Lower lobe of right lung (tissue), 2 donors: Measurements from ENCODE around the gene MYO1A. TPM values are rescaled to one million over a fixed set of nuclear protein-coding genes. Genes with fewer than 3 reads are reported as not detected.

Source experiments
- ATAC-seq, 2 donors: fragments of 200-7000 bp; cut with Tn5 transposase; one replicate each; pipeline ENCODE4 v1.9.1; 2020 to 2022; ENCODE audit warnings: mild to moderate bottlenecking in 2 of 2, moderate library complexity in 2 of 2
- DNase-seq: peaks from one replicate; pipeline ENCODE4 v3.0.0-alpha.2; 2020
- H3K27ac ChIP-seq: fragments of 200-600 bp; one replicate; pipeline ENCODE4 v1.8.0; 2022
- H3K27me3 ChIP-seq: fragments of 200-600 bp; one replicate; pipeline ENCODE4 v1.8.0; 2022; ENCODE audit warnings: low read depth
- H3K36me3 ChIP-seq: fragments of 200-600 bp; one replicate; pipeline ENCODE4 v1.8.0; 2022; ENCODE audit warnings: mild to moderate bottlenecking
- H3K4me1 ChIP-seq: fragments of 200-600 bp; one replicate; pipeline ENCODE4 v1.8.0; 2022
- H3K4me3 ChIP-seq: fragments of 200-600 bp; one replicate; pipeline ENCODE4 v1.8.0; 2022; ENCODE audit warnings: mild to moderate bottlenecking
- H3K9me3 ChIP-seq: fragments of 200-600 bp; one replicate; pipeline ENCODE4 v1.8.0; 2022
- intact Hi-C: fragments of 100-400 bp; cut with DNase I; formaldehyde crosslinking; loops from one replicate; pipeline ENCODE4 v1.11.0; 2022
- total RNA-seq: library from RNA; stranded (reverse); fragmentation: NEBNext Ultra II Directional; extraction: Animal tissue kit (Norgen Biotek cat#: 25700); gene quantifications from one replicate; pipeline ENCODE4 v1.2.1, GENCODE V29; 2021
- TF ChIP-seq, protein P1 (sequence below): fragments of 200-600 bp; IDR thresholded peaks from one replicate; pipeline ENCODE4 v1.8.0; 2022; ENCODE audit warnings: antibody characterized with exemption, mild to moderate bottlenecking
- donor health status: DM: no; HTN: yes; CAD: no; lungs with severe emphysema.

MYO1A gene
- total RNA-seq, 1 donor from 2014 or later, result 2.9 TPM

DNA sequence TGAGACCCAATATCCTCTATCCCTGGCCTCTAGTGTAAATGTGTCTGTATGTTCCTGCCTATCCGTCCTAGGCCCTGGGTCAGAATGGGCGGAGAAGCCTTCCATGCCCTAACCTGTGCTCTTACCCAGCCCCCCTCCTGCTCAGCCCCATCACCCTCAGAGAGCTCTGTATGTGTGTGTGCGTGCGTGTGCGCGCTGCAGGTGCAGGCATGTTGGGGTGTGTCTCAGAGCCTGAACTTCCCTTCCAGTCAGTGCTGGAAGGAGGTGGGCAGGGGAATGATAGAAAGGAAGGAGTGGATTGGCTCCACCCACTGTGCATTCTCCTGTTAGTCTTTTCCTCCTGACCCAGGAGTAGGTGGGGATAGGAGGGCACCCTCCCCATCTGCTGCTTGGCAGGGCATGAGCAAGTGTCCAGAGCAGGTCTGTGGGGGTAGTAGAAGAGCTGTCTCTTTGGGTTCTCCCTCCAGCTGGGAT is 46.2 kb upstream of the MYO1A start:
- intact Hi-C loops, result no loop called here
- TF ChIP-seq, protein P1, sequence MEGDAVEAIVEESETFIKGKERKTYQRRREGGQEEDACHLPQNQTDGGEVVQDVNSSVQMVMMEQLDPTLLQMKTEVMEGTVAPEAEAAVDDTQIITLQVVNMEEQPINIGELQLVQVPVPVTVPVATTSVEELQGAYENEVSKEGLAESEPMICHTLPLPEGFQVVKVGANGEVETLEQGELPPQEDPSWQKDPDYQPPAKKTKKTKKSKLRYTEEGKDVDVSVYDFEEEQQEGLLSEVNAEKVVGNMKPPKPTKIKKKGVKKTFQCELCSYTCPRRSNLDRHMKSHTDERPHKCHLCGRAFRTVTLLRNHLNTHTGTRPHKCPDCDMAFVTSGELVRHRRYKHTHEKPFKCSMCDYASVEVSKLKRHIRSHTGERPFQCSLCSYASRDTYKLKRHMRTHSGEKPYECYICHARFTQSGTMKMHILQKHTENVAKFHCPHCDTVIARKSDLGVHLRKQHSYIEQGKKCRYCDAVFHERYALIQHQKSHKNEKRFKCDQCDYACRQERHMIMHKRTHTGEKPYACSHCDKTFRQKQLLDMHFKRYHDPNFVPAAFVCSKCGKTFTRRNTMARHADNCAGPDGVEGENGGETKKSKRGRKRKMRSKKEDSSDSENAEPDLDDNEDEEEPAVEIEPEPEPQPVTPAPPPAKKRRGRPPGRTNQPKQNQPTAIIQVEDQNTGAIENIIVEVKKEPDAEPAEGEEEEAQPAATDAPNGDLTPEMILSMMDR, result no peak
- Histone ChIP-seq H3K27ac (peak overlapping the region; percentile 36), H3K9me3 (no peaks in the 10 kb centered on the region), H3K27me3 (no peaks in the 10 kb centered on the region), H3K36me3 (peaks cover 97% of the 10 kb centered on the region), H3K4me1 (peaks cover 36% of the 10 kb centered on the region), H3K4me3 (no peak overlapping the region)
- DNase-seq (no peak), ATAC-seq (peak in 1 of 2 donors; percentile 49)

DNA sequence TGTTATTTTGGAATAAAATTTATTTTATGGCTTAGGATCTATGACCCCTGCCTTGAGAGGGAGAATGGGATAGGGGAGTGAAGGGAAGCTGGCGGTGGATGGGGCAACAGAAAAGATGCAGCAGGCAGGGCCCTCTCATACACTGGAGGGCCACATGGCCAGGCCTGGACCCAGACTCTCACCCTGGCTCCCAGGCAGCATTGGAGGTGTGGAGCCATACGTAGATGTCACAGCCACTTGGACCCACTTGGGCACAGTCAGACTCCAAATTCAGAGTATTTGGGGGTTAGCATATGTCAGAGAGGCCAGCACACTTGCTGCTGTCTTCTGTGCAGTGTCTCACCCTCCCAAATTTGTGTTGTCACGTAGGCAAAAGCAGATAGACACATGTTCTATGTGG is 45.5 kb upstream of the MYO1A start:
- H3K4me1 ChIP-seq, result peaks cover 43% of the 10 kb centered on the region
- H3K36me3 ChIP-seq, result peaks cover 95% of the 10 kb centered on the region

DNA sequence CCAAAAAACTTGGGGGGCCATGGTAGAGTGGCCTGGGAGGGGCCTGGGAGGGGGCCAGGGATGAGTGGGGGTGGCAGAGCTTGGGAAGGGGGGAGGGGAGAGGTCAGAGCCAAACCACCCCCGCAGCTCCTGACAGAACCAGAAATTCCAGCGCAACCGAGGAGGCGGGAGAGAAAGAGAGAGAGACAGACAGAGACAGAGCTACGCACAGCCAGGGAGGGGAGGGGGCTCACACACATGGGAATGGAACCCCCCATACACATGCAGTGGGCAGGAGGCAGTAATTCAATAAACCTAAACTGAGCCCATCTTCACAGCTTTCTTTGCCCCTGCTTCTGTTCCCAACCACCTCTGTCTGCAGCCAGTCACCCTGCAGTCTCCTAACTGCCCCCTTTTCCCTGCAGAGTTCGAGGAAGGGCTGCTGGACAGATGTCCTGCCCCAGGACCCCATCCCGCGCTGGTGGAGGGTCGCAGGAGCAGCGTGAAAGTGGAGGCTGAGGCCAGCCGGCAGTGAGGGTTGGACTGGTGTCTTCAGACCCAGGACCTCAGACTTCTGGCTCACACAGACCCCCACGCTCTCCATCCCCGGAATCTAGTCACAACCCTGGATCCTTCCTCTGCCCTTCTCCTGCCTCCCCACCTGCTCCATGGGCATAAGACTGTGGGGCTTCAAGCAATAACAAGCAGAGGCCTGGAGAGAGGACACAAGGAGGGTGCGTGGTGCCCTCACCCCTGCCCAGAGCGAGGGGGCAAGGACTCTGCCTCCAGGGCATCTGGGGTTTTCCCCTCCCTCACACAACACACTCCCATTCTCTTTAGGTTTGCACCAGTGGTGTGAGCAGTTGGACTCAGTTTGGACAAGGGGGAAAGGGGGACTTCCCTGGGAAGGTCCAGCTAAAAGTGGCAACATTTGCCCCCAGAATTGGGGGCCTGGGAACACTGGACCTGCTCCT is 44.6 kb upstream of the MYO1A start:
- H3K36me3 ChIP-seq, result peaks cover 85% of the 10 kb centered on the region
- H3K4me3 ChIP-seq, result no peak overlapping the region
- H3K27me3 ChIP-seq, result no peaks in the 10 kb centered on the region
- H3K9me3 ChIP-seq, result no peaks in the 10 kb centered on the region
- ATAC-seq (no peak), DNase-seq (no peak)
- peak overlapping the region; percentile 53 for H3K27ac ChIP-seq
- intact Hi-C loops, result no loop called here
- TF ChIP-seq, protein P1, result no peak
- H3K4me1 ChIP-seq, result peaks cover 47% of the 10 kb centered on the region

More for the DNA sequence above, 45.5 kb upstream of the MYO1A start:
- intact Hi-C loops, result no loop called here
- Histone ChIP-seq H3K4me3 (no peak overlapping the region), H3K27ac (no peak overlapping the region), H3K27me3 (no peaks in the 10 kb centered on the region), H3K9me3 (no peaks in the 10 kb centered on the region)
- no peak for DNase-seq
- TF ChIP-seq, protein P1, result no peak
- no peak for ATAC-seq

DNA sequence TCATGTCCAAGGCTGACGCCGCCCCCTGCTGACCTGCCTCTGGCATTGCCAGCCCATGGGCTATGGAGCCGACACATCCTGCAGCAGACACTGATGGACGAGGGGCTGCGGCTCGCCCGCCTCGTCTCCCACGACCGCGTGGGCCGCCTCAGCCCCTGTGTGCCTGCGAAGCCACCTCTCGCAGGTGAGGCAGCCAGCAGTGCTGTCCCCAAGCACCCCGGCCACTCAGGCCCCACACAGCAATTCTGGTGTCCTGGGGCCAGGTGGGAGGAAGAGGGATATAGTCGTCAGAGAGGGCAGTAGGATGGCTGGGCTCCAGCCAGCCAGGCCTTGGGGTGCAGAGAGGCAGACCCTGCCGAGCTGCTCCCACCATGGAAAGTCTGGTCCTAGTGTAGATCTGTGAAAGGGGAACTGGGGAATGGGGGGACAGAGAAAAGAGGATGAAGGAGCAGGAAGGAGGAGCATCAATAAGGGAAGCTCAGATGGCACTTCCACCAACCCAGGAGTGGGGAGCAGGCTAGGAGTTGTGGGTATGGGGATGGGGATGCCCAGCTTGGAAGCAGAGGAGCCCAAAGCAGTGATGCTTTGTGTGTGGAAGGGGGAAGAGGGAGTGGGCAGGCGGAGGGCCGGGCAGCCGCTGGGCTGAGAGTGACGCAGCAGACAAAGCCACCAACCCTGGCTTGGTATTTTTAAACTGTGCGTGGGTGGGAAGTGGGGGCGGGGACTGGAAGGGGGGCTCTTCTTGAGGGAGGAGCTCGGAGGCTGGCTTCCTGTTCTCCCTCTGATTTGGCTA is 43.7 kb upstream of the MYO1A start:
- ATAC-seq (peak; percentile 25 to 36), DNase-seq (peak; percentile 73)
- Histone ChIP-seq H3K27ac (peak overlapping the region; percentile 53), H3K4me1 (peaks cover 47% of the 10 kb centered on the region), H3K36me3 (peaks cover 76% of the 10 kb centered on the region), H3K9me3 (no peaks in the 10 kb centered on the region), H3K27me3 (no peaks in the 10 kb centered on the region), H3K4me3 (no peak overlapping the region)
- intact Hi-C loops, result no loop called here
- TF ChIP-seq, protein P1, result peak; percentile 57

DNA sequence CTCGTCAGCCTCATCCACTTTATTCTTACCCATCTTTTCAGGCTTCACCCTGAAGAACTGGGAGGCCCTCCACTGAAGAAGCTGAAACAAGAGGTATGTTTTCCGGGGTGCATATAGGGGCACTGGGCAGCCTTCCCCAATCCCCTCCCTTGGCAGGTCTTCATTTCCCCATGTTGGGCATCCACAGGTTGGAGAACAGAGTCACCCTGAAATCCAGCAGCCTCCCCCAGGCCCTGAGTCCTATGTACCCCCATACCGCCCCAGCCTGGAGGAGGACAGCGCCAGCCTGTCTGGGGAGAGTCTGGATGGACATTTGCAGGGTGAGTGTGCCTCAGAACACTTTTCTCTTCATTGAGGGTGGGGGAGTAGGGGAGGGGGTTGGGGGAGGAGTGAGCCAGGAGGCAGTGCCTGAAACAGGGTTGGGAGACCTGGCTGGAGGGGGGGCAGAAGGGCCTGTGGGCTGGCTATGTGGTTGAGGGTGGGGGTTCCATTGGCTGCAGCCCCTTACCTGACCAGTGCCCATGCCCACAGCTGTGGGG is 43.0 kb upstream of the MYO1A start:
- intact Hi-C loops, result no loop called here
- Histone ChIP-seq H3K4me1 (peaks cover 51% of the 10 kb centered on the region), H3K9me3 (no peaks in the 10 kb centered on the region), H3K27me3 (no peaks in the 10 kb centered on the region), H3K36me3 (peaks cover 70% of the 10 kb centered on the region), H3K4me3 (no peak overlapping the region), H3K27ac (peak overlapping the region; percentile 53)
- no peak for DNase-seq
- ATAC-seq, result no peak
- TF ChIP-seq, protein P1, result no peak
